Measurements from ENCODE around the gene GAPDH. TPM values are rescaled to one million over a fixed set of nuclear protein-coding genes. Genes with fewer than 3 reads are reported as not detected.
"Not testable (repeated sequence)": the region's sequence is repeated elsewhere in the genome, so short reads cannot be mapped to it uniquely, and the experiment has no call there.

Gene GAPDH
- total and polyA plus RNA-seq, 2 donors (not counting 1 experiment from before 2014, with no cell fraction given) = 499 to 951 TPM

GRCh38 chr12:6555018-6555691, 20.8 kb downstream of the GAPDH start:
- POLR2A ChIA-PET = interaction anchor here (1.1 kb wide), 1 partner anchor 21 kb away, joined by 4 read pairs; the partner anchor contains the start of gene GAPDH
- 3% methylated on average over 61 of the region's 61 CpGs for WGBS (ENCODE audit: insufficient coverage)
- H3K9ac ChIP-seq (ENCODE audit: low read length) = peak overlapping the region; percentile 81

GRCh38 chr12:6556496-6556817, 22.1 kb downstream of the GAPDH start:
- peaks cover 12 to 38% of the 10 kb centered on the region in 2 donors for H3K4me1 ChIP-seq (ENCODE audit: control insufficient read depth in 2 of 2, insufficient read depth in 2 of 2, low read length in 2 of 2)
- H3K27me3 Mint-ChIP-seq; H3K27me3 ChIP-seq (replicated peaks in 1 of 4; ENCODE audit: control extremely low read depth in 1 of 4, control insufficient read depth in 3 of 4, insufficient read depth in 4 of 4, low read length in 3 of 4); H3K9me3 ChIP-seq (ENCODE audit: control extremely low read depth in 1 of 3, control insufficient read depth in 2 of 3, insufficient read depth in 1 of 3, low read length in 2 of 3); H3K27ac ChIP-seq (ENCODE audit: low read length in 2 of 2); H3K9me3 Mint-ChIP-seq (ENCODE audit: insufficient read depth); ATAC-seq (ENCODE audit: low read depth); DNase-seq: not testable (repeated sequence)
- H3K4me2 ChIP-seq (replicated peaks; ENCODE audit: low read depth, low read length, poor library complexity, severe bottlenecking) = peak overlapping the region; percentile 98
- H3K9ac ChIP-seq (ENCODE audit: low read length) = peak overlapping the region; percentile 81
- CTCF ChIA-PET = interaction anchor here (0.7 to 4.8 kb wide), 6 partner anchors 8 to 133 kb away, joined by 3 to 52 read pairs (median 6); partner anchors contain the start of gene VAMP1
- WGBS (ENCODE audit: insufficient coverage) = 93% methylated on average over 3 of the region's 7 CpGs
- intact Hi-C loops (cut with micrococcal nuclease) = loop anchor here (1.0 to 10.0 kb wide), 6 partner anchors 12 to 572 kb away; partner anchors contain the start of genes CDCA3, MRPL51, NOP2 and USP5
- peaks cover 50% of the 10 kb centered on the region for H3K79me2 ChIP-seq (ENCODE audit: control insufficient read depth, insufficient read depth, low read length)
- peak overlapping the region; percentile 91 for H2AFZ ChIP-seq (ENCODE audit: insufficient read depth, low read depth, low read length, poor library complexity, severe bottlenecking)
- peak overlapping the region; percentile 89 for H3K4me3 Mint-ChIP-seq
- H4K20me1 ChIP-seq (ENCODE audit: control insufficient read depth, insufficient read depth, low read length, poor library complexity, severe bottlenecking) = peaks cover 32% of the 10 kb centered on the region
- H3K36me3 ChIP-seq (replicated peaks in 1 of 2; ENCODE audit: control extremely low read depth in 1 of 2, control insufficient read depth in 1 of 2, extremely low read depth in 1 of 2, insufficient read depth in 2 of 2, low read length in 1 of 2) = peaks cover under 1 to 36% of the 10 kb centered on the region in 2 experiments
- POLR2A ChIA-PET = interaction anchor here (1.0 kb wide), 1 partner anchor 22 kb away, joined by 6 read pairs; the partner anchor contains the start of gene GAPDH
- H3K4me1 Mint-ChIP-seq = peaks cover 35% of the 10 kb centered on the region
- peak overlapping the region in 2 of 5 experiments; percentile 52 to 93 for H3K4me3 ChIP-seq (ENCODE audit: control extremely low read depth in 1 of 5, extremely low read depth in 1 of 5, insufficient read depth in 1 of 5, low read depth in 2 of 5, low read length in 4 of 5)
- peak overlapping the region; percentile 72 for H3K27ac Mint-ChIP-seq

More at GRCh38 chr12:6555018-6555691, 20.8 kb downstream of the GAPDH start:
- peak overlapping the region; percentile 89 for H3K4me3 Mint-ChIP-seq
- peak overlapping the region; percentile 98 for H3K4me2 ChIP-seq (replicated peaks; ENCODE audit: low read depth, low read length, poor library complexity, severe bottlenecking)
- CTCF ChIA-PET = interaction anchor here (1.0 to 7.2 kb wide), 8 partner anchors 9 to 223 kb away, joined by 3 to 69 read pairs (median 5); partner anchors contain the start of gene ZNF384
- no peaks in the 10 kb centered on the region for H3K27me3 ChIP-seq (replicated peaks in 1 of 4; ENCODE audit: control extremely low read depth in 1 of 4, control insufficient read depth in 3 of 4, insufficient read depth in 4 of 4, low read length in 3 of 4)
- H3K9me3 ChIP-seq (ENCODE audit: control extremely low read depth in 1 of 3, control insufficient read depth in 2 of 3, insufficient read depth in 1 of 3, low read length in 2 of 3) = no peaks in the 10 kb centered on the region
- H2AFZ ChIP-seq (ENCODE audit: insufficient read depth, low read depth, low read length, poor library complexity, severe bottlenecking) = peak overlapping the region; percentile 91
- H4K20me1 ChIP-seq (ENCODE audit: control insufficient read depth, insufficient read depth, low read length, poor library complexity, severe bottlenecking) = peaks cover 43% of the 10 kb centered on the region
- TF ChIP-seq EZH2 (IDR thresholded peaks at IDR 0.05; ENCODE audit: borderline replicate concordance, insufficient read depth, low read depth, low read length, poor library complexity, severe bottlenecking) = no peak
- DNase-seq = peak; percentile 38
- no peaks in the 10 kb centered on the region for H3K9me3 Mint-ChIP-seq (ENCODE audit: insufficient read depth)
- peak; percentile 1 for ATAC-seq (ENCODE audit: low read depth)
- peaks cover 36% of the 10 kb centered on the region for H3K4me1 Mint-ChIP-seq
- no peak overlapping the region for H3K27ac ChIP-seq (ENCODE audit: low read length in 2 of 2)
- H3K27me3 Mint-ChIP-seq = no peaks in the 10 kb centered on the region
- peaks cover 0 to 34% of the 10 kb centered on the region in 2 experiments for H3K36me3 ChIP-seq (replicated peaks in 1 of 2; ENCODE audit: control extremely low read depth in 1 of 2, control insufficient read depth in 1 of 2, extremely low read depth in 1 of 2, insufficient read depth in 2 of 2, low read length in 1 of 2)
- peak overlapping the region; percentile 27 to 93 (median 80) for H3K4me3 ChIP-seq (ENCODE audit: control extremely low read depth in 1 of 5, extremely low read depth in 1 of 5, insufficient read depth in 1 of 5, low read depth in 2 of 5, low read length in 4 of 5)
- H3K27ac Mint-ChIP-seq = no peak overlapping the region
- peaks cover 60% of the 10 kb centered on the region for H3K79me2 ChIP-seq (ENCODE audit: control insufficient read depth, insufficient read depth, low read length)
- H3K4me1 ChIP-seq (ENCODE audit: control insufficient read depth in 2 of 2, insufficient read depth in 2 of 2, low read length in 2 of 2) = peaks cover 12 to 38% of the 10 kb centered on the region in 2 donors
- intact Hi-C loops (cut with micrococcal nuclease) = loop anchor here (2.0 to 10.0 kb wide), 3 partner anchors 20 to 570 kb away; partner anchors contain the start of genes CDCA3, GAPDH and USP5

All from B cell (primary cell).